GM18508 (cell line): ENCODE measurements around the gene WDR64.
"Not testable (repeated sequence)": the region's sequence is repeated elsewhere in the genome, so short reads cannot be mapped to it uniquely, and the experiment has no call there.

ENCODE experiments used
- ATAC-seq: cut with Tn5 transposase; IDR thresholded peaks from one replicate; pipeline ENCODE4 v1.9.1; 2021; ENCODE audit warnings: moderate number of reproducible peaks; ENCODE audit not compliant: insufficient read depth, unreplicated experiment

The WDR64 gene

DNA sequence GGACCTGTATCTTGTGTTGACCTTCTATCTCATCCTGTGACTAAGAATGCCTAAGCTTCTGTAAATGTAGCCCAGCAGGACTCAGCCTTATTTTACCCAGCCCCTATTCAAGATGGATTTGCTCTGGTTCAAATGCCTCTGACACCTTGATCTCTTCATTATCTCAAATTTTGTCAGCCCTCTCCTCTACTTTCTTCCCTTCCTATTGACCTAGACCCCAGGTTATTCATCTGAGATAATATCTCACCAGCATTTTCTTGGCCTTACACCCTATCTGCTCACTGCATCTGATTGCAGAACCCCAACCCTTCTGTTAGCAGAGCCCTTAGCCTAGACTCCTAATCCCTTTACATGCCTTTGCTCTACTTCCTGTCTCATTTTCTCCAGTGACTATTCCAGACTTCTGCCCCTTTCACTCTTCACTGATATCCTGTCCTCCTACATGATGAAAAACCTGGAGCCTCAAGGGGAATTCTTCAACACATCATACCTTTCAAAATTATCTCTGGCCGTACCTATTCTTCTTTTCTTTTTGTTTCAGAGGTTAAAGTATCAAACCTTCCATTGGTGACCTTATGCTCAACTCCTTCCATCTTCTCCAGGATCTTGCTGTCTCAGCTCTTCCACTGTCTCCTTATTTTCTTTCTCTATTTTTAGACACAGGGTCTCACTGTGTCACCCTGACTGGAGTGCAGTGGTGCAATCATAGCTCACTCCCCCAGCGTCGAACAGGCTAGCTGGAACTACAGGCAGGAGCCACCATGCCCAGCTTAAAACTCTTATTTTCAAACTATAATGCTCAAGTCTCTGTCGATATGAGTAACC lies 44.9 kb downstream of the WDR64 start:
- no peak for ATAC-seq

DNA sequence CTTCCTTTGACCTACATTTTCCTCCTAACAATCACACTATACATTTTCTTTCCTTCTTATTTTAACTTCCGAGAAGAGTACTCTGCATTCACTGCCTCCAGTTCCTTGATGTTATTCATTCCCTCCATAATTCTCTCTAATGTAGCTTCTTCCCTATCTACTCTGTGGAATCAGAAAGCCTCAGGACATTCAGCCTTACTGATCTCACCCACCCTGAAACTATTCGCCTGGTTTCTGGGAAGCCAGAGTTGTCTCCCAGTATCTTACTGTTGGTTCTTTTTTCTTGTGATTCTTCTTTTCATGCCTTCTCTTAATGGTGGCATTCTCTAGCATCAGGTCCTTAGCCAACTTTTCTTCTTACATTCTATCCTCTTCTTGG lies 45.5 kb downstream of the WDR64 start:
- no peak for ATAC-seq

DNA sequence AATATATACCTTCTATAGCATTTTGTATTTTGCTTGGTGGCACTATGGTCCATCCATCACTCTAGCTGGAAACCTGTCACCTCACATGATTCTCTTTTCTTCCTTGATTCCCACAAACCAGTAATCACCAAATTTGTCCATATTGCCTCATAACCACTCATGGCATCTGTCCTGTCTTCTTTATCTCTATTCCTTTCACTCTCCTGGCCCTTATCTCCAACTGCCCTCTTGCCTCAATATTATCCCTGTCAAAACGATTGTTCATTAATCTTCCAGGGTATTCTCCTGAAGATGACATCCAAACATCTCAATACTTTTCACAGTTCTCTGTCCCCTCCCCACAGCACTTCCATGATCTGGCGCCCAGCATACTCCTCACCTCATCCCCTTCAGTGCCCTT lies 46.1 kb downstream of the WDR64 start:
- ATAC-seq: no peak

DNA sequence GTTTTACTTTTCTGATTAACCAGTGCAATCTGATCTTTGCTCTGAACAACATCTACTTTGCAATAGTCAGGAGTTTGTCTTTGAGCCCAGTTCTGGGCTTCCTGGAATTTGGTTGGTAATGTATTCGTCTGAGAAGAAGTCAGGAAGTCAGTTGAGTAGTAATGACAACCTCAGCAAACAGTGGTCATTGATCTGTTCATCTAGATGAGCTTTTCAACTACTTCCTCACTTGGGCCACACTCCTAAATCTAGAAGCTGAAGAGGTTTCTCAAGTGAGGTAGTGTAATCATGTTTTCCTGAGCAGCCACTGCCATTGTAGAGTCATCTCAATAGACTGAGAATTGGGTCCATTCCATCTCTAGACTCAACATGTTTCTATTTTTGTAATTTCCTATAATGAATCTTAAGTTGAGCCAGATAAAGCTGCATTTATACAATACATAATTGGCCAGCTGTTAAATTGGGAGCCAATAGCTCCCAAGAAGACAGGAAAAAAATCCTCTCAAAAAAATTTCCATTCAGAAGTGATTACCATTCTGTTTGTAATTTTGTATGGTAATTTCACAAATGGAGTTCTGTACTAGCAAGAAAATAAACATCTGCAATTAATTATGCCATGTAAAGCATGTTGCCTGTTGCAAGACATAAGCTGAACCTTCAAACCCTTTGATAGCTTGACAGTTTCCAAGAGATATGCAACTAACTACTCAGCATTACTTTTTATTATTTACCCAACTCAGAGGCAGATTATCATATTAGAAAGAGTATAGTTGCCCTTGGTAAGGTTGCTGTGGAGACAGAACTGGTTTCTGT lies 49.6 kb downstream of the WDR64 start:
- no peak for ATAC-seq

DNA sequence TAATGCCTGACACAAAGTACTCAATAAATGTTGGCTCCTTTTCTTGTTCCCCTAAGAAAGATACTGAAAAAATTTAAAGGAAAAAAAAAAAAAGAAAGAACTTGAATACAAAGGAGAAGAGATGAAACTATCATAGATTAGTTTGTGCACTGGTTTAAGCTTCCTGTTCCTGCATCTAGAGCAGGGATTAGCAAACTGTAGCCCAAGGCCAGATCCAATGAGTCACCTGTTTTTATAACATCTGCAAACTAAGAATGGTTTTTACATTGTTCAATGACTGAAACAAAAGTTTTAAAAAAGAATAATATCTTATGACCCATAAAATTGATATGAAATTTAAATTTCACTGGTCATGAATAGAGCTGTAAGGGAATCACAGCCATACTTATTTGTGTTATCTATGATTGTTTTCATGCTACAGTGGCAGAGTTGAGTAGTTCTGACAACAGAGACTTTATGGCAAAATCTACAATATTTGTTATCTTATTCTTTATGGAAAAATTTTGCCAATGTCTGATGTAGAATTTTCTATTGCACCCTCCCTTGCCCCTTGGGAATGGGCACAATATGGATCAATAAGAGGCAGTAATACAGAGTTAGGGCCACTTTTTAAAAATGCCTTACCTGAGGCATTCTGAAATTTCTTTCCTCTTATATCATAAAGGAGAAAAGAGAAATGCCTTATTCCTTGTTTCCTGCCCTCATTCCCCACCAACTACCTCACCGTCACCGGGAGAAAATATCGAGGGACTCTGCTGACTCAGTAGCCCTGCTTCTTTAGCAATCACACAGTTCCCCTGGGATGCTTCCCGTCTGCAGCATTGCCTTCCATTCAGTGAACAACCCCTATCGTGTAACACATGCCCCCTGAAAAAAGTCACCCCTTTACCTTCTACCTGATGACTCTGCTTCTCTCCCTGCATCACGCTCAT lies 50.6 kb downstream of the WDR64 start:
- no peak for ATAC-seq

DNA sequence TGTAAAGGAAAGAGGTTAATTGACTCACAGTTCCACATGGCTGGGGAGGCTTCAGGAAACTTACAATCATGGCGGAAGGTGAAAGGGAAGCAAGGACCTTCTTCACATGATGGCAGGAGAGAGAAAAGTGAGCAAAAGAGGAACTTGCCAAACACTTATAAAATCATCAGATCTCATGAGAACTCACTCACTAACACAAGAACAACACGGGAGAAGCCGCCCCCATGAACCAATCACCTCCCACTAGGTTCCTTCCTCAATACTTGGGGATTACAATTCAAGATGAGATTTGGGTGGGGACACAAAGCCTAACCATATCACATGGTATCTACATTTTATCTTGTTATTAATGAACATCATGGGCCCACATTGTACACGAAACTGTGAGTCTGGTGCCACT lies 51.7 kb downstream of the WDR64 start:
- not testable (repeated sequence) for ATAC-seq

DNA sequence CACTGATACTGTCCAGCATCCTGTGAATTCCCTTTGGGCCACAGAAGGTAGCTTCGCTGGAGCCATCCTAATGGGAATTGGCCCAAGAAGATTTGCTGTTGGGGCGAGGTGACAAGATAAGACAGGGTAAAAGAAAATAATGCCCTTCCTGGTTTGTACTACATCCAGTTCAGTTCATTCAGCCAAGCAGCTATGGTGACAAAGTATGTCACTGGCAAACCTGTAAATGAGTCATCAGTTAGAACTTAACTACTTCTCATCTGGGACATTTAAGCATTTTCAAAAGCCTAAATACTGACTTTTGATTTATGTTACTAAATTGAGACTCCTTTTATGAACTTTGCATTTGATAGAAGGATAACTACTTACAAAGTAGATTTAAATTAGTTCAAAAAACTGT lies 54.2 kb downstream of the WDR64 start:
- ATAC-seq: no peak

DNA sequence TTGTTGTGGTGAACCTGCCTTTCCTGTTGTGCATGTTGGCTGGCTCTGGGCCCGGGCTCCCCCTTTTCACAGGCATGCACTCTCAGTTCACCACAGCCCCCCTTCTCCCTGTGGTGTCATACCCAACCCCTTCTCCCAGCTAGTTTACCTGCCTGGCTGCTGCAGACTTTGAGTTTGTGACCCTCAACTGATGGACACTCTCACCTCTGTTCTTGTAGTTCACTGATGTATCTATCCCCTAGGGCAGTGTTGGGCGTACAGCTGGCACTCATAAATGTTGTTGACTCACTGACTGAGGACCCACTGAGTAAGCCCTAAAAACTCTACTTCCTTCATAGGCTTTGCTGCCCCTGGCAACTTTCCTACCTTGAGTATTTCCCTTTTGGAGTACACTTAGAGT lies 54.9 kb downstream of the WDR64 start:
- no peak for ATAC-seq

DNA sequence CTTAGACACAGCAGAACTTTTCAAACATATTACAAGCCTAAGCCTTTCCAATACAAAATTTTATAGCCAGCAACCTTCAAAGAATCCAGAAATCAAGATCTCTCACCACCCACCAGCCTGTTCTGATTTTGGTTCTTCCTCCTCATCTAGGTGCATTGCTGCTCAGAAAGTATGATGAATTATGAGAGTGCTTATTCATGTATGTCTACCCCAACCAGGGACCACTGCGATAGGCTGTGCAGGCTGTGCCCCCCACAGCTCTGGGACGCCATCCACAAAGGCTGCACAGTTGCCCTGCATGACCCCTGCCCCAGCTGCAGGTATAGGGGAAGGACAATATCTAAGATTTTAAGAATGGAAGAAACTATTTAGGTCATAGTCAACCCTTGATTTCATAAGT lies 55.4 kb downstream of the WDR64 start:
- no peak for ATAC-seq

DNA sequence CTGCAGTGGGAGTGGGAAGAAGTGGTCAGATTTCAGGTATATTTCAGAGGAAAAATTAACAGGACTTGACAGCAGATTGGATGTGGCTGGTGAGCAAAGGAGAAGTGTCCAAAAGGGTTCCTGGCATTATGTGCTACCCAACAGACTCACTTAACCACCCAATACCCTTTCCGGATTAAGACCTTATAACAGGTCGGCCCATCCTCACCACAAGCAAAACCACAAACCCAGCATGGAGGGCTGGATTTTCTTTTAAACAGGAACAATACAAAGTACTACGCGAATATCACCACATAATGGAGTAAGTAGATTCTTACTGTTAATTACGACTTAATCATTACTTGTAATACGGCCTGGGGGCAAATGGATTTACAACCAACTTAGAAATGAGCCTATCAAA lies 59.2 kb downstream of the WDR64 start:
- ATAC-seq: no peak

DNA sequence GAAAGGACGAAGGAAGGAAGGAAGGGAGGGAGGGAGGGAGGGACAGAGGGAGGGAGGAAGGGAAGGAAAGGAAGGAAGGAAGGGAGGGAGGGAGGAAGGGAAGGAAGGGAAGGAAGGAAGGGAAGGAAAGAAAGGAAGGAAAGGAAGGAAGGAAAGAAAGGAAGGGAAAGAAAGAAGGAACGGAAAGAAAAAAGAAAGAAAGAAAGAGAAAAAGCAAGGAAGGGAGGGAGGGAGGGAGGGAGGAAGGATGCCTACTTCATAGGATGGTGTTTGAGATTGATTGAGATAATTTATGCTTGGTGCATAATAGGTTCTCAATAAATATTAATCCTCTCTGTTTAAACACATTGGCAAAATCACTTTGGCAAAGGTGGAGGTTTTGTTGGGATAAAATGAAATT lies 61.2 kb downstream of the WDR64 start:
- ATAC-seq: no peak

DNA sequence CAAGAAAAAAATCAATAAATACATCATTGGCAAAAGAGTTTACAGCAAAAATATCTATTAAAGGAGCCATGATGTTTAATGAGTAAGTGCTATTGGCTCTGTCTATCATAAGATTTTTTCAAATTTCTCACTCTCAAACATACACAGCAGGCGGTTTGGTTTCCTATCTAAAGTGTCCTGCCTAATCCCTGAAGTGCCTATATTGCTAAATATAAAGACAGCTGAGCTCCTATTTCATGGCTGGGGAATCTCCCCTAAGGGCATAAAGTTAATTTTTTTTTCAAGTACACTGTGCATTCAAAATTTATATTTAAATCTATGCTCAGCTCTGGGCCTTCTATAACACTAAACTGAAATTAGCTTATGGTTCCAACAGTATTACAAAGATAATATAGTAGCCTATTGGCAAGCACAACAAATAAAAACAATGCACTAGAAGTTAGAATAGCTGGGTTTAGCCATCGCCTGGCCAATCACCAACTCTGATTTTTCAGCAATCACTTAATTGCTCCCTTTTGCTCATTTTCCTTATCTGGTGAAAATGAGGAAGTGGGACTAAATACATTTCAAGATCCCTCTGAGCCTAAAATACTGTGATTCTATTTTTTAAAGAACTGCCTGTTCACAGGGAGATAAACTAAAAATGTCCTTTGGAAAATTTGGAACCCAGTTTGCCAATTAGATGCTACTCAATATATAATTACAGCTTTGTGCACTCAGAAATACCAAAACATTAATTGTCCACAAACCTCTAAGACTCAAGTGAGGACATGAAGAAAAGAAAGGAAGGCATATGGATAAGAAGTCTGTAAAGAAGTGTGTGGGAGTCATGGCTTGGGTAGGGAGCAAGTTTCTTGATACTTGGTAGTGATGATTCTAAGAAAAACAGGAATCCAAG lies 62.5 kb downstream of the WDR64 start:
- ATAC-seq: no peak

DNA sequence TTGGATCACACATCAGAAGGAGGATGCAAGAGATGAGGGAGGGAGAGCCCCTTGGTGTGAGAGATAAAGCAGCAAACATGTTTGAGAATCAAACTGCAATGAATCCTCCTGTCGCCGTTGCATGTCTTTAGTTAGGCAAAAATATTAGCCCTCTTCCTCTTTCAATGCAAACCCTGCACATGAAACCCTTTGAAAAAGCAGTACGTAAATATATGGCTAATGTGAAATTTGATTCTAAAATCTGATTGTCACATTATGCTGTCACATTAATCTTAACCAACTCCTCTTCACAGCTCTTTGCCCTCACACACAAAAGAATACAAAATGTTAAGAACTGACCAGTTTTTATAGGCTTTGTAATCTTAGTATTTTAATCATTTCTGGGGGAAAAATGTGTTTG lies 63.4 kb downstream of the WDR64 start:
- no peak for ATAC-seq

DNA sequence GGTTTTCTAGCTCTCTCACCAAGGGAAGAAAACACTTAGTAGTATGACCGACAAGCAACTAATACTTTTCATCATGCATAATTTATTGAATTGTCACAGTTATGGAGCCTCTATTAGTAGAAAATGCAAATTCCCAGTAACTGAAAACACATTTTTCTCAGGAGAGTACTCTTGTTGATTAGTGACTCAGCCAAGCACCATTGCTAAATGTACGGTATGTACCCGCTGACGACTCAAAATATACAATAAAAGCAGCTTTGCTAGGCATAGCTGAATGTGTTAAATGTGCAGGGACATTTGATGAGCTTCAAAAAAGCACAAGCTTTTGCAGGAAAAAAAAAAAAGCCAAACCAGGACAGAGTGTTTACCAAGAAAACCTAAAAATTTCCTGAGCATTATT lies 63.9 kb downstream of the WDR64 start:
- ATAC-seq: no peak

DNA sequence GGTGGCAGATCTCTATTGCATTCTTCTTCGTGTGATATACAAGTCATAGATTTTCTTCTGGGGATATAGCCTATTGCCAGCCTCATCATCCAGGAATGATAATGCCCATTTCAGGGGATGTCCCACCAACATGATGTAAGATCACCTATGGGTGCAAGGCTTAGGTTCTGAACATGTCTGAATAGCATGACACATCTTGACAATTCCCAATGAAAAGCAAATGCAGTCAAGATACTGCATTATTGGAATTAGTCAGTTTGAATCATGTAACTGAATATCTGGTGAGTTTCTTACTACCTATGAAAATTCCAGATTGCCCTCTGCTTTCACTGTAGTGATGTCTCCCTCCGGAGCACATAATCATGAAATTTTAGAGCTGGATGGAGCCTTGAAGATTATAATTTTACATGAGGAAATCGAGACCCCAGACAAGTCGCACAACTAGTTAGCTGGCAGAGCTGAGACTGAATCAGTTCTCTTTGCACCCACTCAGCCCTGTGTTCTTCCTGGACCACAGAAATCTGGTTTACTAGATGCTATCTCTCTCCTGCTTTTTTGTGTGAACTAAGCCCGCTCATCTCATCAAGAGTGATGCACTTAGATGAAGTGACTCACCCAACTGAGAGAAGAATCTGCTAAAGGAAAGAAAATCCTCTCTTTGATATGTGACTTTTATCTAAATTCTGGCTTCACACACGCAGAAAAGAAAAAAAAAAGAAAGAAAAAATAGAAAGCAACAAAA lies 65.0 kb downstream of the WDR64 start:
- no peak for ATAC-seq

DNA sequence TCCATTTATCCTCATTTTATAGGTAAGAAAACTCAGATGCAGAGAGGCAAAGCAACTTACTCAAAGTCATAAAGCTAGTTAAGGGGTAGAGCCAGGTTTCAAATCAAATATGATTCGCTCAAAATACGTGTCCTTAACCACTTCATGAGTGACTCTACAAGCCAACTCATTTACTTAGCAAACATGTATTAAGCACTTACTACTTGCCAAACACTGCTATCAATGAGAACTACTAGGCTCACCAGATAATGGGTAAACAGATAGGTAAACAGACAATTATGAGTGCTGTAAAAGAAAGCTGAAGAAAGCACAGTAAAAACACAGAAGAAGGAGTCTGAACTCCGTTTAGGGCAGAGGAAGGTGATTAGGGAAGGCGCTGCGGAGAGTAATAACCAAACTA lies 65.9 kb downstream of the WDR64 start:
- ATAC-seq: no peak

DNA sequence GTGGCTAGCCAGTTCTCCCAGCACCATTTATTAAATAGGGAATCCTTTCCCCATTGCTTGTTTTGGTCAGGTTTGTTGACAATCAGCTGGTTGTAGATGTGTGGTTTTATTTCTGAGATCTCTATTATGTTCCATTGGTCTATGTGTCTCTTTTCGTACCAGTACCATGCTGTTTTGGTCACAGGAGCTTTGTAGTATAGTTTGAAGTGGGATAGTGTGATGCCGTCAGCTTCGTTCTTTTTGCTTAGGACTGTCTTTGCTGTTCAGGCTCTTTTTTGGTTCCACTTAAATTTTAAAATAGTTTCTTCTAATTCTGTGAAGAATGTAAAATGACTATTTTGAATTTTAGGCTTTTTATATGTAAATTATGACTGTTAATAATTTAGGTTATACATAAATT lies 68.9 kb downstream of the WDR64 start:
- ATAC-seq: no peak

DNA sequence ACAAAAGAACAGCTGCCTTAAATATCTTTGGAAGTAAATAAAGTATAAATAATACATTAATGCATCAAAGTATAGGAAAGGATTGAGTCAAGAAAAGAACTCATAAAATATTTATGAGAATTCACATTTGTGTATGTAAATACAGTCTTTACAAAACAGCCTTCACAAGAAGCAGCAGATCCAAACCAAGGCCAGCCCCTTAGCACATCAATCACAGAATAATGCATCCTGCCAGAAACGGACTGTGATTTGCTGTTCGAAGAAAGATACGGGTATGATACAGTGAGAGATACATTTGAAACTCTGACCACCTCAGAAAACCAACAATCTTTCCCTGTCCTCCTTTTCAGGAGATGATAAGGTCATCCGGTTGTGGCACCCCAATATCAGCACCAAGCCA lies 70.9 kb downstream of the WDR64 start:
- no peak for ATAC-seq

DNA sequence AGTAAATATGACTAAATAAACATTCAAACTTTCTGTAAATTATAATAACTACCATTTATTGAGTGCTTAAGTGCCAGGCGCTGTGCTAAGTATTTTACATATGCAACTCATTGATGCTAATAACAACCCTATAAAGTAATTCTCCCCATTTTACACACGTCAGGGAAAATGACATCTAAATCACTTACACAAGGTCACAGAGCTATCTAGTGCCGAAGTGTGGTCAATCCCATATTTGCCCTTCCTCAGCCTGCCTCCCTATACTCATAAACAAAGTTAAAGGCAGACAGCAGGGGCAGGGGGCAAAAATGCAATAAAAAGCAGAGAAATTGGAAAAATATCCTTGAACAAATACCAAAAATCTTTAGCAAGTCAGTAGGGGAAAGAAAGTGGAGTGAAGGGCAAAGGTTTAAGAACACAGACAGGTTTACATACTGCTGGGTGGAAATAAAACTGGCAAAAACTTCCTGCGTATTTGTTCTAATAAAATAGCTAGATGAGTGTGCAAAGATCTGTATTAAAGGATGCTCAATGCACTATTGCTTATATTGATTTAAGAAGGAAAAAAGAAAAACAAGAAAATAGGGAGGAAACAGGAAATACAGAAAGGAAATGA lies 72.8 kb downstream of the WDR64 start:
- ATAC-seq: no peak
